ENCODE results near the gene PKP4. TPM values are rescaled to one million over a fixed set of nuclear protein-coding genes. Genes with fewer than 3 reads are reported as not detected.

PKP4 gene
- total and polyA plus RNA-seq, 4 donors: 21.5 to 96.4 (median 32.8) TPM

GRCh38 chr2:158717366-158718195 is 260.8 kb downstream of the PKP4 start:
- Histone ChIP-seq H3K4me3 (no peak overlapping the region), H3K9ac (ENCODE audit: insufficient read depth in 1 of 2, low read length in 2 of 2) (no peak overlapping the region), H3K9me3 (ENCODE audit: control insufficient read depth in 4 of 4, insufficient read depth in 3 of 4, low read length in 3 of 4) (peaks cover 0 to 1% (median 0%) of the 10 kb centered on the region in 4 donors), H3K4me1 (ENCODE audit: control insufficient read depth in 5 of 5, insufficient read depth in 5 of 5, low read length in 5 of 5) (peaks cover 0 to 16% (median 2%) of the 10 kb centered on the region in 5 donors), H3K27ac (ENCODE audit: low read depth in 1 of 2, low read length in 1 of 2) (peak overlapping the region; percentile 6 to 86), H3K36me3 (ENCODE audit: control insufficient read depth in 4 of 4, insufficient read depth in 4 of 4, low read length in 4 of 4) (no peaks in the 10 kb centered on the region), H3K27me3 (ENCODE audit: control insufficient read depth in 3 of 3, insufficient read depth in 3 of 3, low read length in 2 of 3) (no peaks in the 10 kb centered on the region)
- 80 to 85% methylated on average over 14 of the region's 14 CpGs for WGBS, 2 donors
- DNase-seq (no peak), ATAC-seq (ENCODE audit: insufficient read depth, low FRiP score) (no peak)
- no peak for TF ChIP-seq CTCF (IDR thresholded peaks at IDR 0.05; ENCODE audit: control extremely low read depth, extremely low read depth)

- no peaks in the 10 kb centered on the region for H3K27me3 ChIP-seq (ENCODE audit: control insufficient read depth in 3 of 3, insufficient read depth in 3 of 3, low read length in 2 of 3)
- peak overlapping the region; percentile 5 to 21 for H3K27ac ChIP-seq (ENCODE audit: low read depth in 1 of 2, low read length in 1 of 2)
- peaks cover 0 to 22% (median 7%) of the 10 kb centered on the region in 5 donors for H3K4me1 ChIP-seq (ENCODE audit: control insufficient read depth in 5 of 5, insufficient read depth in 5 of 5, low read length in 5 of 5)
- peaks cover 0 to 1% (median 0%) of the 10 kb centered on the region in 4 donors for H3K9me3 ChIP-seq (ENCODE audit: control insufficient read depth in 4 of 4, insufficient read depth in 3 of 4, low read length in 3 of 4)
- H3K9ac ChIP-seq (ENCODE audit: insufficient read depth in 1 of 2, low read length in 2 of 2): no peak overlapping the region
- no peaks in the 10 kb centered on the region for H3K36me3 ChIP-seq (ENCODE audit: control insufficient read depth in 4 of 4, insufficient read depth in 4 of 4, low read length in 4 of 4)
- ATAC-seq (ENCODE audit: insufficient read depth, low FRiP score): no peak
- TF ChIP-seq CTCF (IDR thresholded peaks at IDR 0.05; ENCODE audit: control extremely low read depth, extremely low read depth): no peak
- no peak for DNase-seq
- H3K4me3 ChIP-seq: no peak overlapping the region
Measured at GRCh38 chr2:158718196-158718585, 261.4 kb downstream of the PKP4 start.

- Histone ChIP-seq H3K36me3 (ENCODE audit: control insufficient read depth in 4 of 4, insufficient read depth in 4 of 4, low read length in 4 of 4) (no peaks in the 10 kb centered on the region), H3K27me3 (ENCODE audit: control insufficient read depth in 3 of 3, insufficient read depth in 3 of 3, low read length in 2 of 3) (no peaks in the 10 kb centered on the region), H3K9ac (ENCODE audit: insufficient read depth in 1 of 2, low read length in 2 of 2) (no peak overlapping the region), H3K27ac (ENCODE audit: low read depth in 1 of 2, low read length in 1 of 2) (no peak overlapping the region), H3K4me3 (no peak overlapping the region), H3K9me3 (ENCODE audit: control insufficient read depth in 4 of 4, insufficient read depth in 3 of 4, low read length in 3 of 4) (peaks cover 0 to 1% (median 0%) of the 10 kb centered on the region in 4 donors), H3K4me1 (ENCODE audit: control insufficient read depth in 5 of 5, insufficient read depth in 5 of 5, low read length in 5 of 5) (peaks cover 0 to 28% (median 12%) of the 10 kb centered on the region in 5 donors)
- TF ChIP-seq CTCF (IDR thresholded peaks at IDR 0.05; ENCODE audit: control extremely low read depth, extremely low read depth): no peak
- 94 to 96% methylated on average over 5 of the region's 5 CpGs for WGBS, 2 donors
- no peak for ATAC-seq (ENCODE audit: insufficient read depth, low FRiP score)
- DNase-seq: no peak
Measured at GRCh38 chr2:158718851-158719250, 262.1 kb downstream of the PKP4 start.
